Esophagus mucosa (tissue), 1 donor: ENCODE measurements around the gene FXN. TPM values are rescaled to one million over a fixed set of nuclear protein-coding genes. Genes with fewer than 3 reads are reported as not detected.
"Not testable (repeated sequence)": the region's sequence is repeated elsewhere in the genome, so short reads cannot be mapped to it uniquely, and the experiment has no call there.

Experiments used
- ATAC-seq: fragments of 200-7000 bp; cut with Tn5 transposase; one replicate; pipeline ENCODE4 v1.9.1; 2020
- total RNA-seq: library from RNA; stranded (reverse); gene quantifications from one replicate; pipeline ENCODE4 v1.2.4, GENCODE V29; 2023
- donor health status: DM: yes; HTN: yes; CAD: no.

Gene FXN
- total RNA-seq, 1 donor from 2014 or later: 7.8 TPM

DNA sequence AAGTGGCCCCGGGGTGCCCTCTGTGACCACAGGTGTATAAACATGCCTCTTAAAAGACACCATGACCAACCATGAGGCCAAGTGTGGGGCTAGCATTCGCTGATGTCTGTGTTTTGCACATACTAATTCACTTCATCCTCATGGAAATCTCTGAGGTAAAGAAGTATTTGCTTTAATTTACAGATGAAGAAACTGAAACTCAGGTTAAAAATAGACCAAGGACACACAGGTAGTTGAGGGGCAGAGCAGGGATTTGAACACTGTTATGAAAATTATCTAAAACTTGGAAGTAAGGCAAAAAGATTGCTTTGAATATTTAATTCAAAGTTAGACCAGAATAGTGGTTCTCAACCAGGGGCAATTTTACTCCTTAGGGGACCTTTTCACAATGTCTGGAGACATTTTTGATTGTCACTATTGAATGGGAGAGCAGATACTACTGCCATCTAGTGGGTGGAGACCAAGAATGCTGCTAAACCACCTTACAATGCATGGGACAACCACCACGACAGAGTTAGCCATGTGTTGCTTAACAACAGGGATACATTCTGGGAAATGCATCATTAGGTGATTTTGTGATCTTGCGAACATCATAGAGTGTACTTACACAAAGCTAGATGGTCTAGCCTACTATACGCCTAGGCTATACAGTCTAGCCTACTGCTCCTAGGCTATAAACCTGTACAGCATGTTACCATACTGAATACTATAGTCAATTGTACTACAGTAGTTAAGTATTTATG lies 8.0 kb upstream of the FXN start:
- peak; percentile 73 for ATAC-seq

DNA sequence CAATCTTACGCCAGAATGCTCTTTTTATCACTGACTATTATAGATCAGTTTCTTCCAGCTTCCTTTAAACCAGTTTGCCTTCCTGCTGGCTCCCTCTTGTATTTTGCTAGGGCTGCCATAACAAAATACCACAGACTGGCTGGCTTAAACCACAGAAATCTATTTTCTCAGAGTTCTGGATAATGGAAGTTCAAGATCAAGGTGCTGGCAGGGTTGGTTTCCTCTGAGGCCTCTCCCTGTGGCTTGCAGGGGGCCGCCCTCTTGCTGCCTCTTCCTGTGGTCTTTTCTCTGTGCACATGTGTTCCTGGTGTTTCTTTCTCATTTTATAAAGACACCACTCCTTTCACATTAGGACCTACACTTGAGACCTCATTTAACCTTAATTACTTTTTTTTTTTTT lies 6.8 kb upstream of the FXN start:
- no peak for ATAC-seq

DNA sequence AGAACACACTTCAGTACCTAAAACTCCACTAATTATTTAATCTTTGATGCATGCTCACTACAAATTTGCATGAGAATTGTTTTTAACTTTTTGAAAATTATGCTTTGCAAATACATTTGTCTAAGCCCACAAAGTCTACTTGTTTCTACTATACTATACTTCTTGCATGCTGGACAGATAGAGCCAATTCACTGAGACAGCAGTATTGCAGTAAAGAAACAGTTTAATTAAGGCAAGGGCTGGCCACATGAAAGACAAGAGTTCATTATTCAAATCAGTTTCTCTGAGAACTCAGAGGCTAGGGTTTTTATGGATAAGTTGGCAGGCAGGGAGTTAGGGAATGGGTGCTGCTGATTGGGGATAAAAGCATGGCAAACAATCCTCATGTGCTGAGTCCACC lies 6.0 kb upstream of the FXN start:
- no peak for ATAC-seq

DNA sequence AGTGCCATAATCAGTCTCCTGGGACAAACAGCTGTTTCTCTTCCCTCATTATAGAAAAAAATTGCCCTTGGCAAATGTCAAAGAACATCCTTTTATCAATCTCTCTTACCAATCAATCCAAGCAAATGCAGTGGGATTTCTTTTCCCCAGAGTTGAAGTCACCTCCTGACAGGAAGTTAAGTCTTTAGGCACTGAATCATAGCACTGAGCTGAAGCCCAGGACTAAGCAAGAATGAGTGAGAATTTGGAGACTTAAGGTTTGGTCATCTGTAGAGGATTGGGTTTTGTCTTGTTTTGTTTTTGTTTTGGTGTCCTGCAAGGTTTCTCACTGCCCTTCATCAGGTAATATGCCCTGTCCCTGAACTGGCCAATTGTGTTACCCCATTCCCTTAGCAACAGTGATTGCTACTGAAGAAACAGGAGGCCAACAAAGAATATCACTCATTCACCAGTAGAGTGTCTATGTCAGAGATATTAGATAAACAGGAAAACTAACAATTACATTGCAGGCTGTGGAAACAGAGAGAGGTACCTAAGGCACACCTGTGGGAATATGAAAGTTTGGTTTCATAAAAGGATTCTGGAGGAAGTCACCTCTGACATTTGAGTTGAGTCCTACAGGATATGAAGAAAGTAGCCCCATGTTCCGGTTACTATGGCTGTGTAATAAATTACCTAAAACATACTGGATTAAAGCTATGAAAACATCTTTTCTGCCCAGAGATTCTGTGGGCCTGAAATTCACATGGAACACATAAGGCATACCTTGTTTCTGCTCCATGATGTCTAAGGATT lies 4.5 kb upstream of the FXN start:
- no peak for ATAC-seq

DNA sequence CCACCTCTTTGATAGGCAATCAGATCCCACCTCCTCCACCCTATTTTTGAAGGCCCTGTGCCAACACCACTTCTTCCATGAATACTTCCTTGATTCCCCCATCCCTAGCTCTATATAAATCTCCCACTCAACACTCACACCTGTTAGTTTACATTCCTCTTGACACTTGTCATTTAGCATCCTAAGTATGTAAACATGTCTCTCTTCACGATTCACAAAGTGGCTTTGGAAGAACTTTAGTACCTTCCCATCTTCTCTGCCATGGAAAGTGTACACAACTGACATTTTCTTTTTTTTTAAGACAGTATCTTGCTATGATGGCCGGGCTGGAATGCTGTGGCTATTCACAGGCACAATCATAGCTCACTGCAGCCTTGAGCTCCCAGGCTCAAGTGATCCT lies 1.5 kb upstream of the FXN start:
- ATAC-seq: no peak

DNA sequence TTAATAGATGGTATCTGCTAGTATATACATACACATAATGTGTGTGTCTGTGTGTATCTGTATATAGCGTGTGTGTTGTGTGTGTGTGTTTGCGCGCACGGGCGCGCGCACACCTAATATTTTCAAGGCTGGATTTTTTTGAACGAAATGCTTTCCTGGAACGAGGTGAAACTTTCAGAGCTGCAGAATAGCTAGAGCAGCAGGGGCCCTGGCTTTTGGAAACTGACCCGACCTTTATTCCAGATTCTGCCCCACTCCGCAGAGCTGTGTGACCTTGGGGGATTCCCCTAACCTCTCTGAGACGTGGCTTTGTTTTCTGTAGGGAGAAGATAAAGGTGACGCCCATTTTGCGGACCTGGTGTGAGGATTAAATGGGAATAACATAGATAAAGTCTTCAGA lies 757 bp downstream of the FXN start:
- ATAC-seq: no peak

DNA sequence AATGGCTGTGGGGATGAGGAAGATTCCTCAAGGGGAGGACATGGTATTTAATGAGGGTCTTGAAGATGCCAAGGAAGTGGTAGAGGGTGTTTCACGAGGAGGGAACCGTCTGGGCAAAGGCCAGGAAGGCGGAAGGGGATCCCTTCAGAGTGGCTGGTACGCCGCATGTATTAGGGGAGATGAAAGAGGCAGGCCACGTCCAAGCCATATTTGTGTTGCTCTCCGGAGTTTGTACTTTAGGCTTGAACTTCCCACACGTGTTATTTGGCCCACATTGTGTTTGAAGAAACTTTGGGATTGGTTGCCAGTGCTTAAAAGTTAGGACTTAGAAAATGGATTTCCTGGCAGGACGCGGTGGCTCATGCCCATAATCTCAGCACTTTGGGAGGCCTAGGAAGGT lies 1.2 kb downstream of the FXN start:
- no peak for ATAC-seq

DNA sequence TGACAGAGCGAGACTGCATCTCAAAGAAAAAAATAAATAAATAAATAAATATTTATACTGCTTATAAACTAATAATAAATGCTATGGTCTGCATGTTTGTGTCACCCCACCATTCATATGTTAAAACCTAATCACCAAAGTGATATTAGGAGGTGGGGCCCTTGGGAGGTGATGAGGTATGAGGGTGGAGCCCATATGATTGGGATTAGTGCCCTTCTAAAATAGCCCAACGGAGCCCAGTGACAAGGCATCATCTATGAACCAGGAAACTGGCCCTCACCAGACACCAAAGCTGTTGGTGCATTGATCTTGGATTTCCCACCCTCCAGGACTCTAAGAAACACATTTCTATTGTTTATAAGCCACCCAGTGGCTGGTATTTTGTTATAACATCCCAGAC lies 5.1 kb downstream of the FXN start:
- ATAC-seq: no peak

DNA sequence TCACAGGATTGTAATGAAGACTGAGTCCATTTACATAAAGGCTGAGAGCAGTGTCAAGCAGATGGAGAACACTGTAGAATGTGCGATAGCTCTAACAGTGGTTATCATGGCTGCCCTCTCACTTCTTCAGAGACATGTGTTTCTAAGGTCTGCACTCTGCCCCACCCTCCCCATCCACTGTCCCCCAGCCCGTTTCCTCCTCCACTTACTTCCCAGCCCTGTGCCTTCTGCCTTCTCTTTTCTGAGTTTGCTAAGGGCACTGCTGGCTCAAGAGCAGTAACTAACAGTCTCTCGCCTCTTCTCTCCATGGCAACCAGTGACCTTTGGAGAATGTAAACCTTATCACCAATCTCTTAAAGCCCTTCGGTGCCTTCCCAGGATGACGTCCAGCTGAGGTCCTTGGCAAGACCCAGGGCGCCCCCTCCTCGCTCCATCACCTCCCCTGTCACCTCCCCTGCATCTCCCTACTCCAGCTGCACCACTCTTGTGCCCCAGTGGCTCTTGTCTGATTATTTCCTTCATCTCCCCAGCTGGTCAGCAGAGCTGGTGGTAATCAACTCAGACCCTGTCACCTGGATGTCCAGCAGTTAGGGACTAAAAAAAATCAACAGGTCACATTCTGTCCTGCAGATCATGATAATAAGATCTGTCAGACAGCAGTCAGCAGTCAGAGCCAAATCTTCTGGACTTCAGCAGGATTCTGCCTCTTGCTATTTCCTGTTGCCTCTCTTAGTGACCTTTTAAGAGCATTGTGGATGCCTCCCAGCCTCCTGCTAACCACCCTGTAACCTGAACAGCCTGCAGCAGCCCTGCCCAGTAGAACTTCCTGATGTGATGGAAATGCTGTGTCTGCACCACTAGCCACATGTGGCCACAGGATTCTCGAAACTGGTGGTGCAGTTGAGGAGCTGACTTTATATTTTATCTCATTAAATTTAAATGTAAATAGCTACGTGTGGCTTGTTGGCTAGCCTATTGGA lies 9.0 kb downstream of the FXN start:
- ATAC-seq: peak; percentile 55

DNA sequence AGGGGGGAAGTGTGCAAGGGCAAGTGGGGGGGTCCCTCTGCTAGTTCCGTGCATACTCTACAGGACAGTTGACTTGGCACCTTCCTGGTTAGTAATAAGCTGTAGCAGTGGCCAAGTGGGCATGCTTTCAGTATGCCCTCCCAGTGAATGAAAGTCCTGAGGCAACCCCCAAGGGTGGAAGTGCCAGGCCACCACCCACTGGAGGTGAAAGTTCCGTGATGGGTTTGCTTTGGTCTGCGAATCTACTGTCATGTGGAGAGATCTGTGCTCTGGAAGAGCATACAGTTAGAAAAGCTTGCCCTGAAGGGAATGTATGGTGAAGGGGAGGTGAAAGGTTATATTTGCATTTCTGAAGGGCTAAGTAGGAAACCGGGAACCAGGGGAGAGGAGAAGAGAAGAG lies 10.3 kb downstream of the FXN start:
- no peak for ATAC-seq

DNA sequence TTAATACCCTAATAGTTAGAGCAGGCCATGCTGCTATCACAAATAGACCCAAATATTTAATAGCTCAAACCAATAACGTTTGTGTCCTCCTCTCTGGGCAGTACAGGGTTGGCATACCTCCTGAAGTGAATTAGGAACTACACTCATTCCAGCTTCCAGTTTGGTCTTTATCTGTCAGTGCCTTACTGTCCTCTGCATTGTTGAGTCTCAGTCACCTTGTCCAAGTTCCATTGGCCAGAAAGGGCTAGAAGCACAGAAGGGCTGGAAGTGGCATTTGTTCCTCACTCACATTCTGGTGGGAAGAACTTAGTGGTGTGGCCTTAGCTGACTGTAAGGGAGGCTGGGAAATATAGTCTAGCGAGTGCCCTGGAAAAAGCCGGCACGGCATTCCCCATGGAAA lies 11.2 kb downstream of the FXN start:
- ATAC-seq: no peak

DNA sequence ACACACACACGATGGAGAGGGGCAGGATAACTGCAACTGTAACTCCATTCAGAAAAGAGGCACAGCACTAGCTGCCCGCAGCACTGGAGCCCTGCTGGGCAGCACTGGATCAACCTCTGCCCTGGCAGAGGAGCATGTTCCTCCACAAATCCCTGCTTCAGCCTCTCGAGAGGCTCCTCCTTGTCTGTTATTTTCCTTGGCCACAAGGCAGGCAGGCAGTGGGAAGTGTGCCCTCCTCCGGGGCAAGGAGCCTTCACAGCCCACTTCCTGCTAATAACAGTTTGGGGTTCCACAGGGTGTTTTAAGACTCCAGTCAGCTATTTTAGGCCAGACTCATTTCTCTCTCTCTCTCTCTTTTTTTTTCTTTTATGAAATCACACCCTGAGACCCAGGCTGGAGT lies 11.8 kb downstream of the FXN start:
- ATAC-seq: no peak

DNA sequence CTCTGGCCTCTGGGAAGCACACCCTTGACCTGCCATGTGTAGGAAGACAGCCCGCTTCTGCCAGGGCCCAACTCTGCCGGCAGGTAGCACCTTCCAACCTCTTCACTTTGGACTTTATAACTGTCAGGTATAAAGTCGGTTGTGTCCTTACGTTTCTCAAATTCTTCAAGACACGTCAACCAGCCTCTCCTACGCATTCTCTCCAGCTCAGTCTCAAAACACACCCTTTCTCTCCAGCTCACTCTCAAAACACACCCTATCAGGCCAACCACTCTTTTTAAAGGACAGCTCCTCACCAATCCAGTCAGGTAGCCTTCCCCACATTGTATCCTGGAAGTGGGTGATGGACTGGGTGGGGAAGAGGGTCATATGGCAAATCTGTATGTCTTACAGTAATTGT lies 13.5 kb downstream of the FXN start:
- peak; percentile 29 for ATAC-seq

DNA sequence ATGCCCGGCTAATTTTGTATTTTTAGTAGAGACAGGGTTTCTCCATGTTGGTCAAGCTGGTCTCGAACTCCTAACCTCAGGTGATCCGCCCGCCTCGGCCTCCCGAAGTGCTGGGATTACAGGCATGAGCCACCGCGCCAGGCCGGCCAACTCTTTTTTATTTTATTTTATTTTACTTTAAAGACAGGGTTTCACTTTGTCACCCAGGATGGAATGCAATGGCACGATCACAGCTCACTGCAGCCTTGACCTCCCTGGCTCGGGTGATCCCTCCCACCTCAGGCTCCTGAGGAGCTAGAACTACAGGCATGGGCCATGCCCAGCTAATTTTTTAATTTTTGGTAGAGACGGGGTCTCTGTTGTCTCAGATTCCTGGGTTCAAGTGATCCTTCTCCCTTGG lies 15.4 kb downstream of the FXN start:
- not testable (repeated sequence) for ATAC-seq

DNA sequence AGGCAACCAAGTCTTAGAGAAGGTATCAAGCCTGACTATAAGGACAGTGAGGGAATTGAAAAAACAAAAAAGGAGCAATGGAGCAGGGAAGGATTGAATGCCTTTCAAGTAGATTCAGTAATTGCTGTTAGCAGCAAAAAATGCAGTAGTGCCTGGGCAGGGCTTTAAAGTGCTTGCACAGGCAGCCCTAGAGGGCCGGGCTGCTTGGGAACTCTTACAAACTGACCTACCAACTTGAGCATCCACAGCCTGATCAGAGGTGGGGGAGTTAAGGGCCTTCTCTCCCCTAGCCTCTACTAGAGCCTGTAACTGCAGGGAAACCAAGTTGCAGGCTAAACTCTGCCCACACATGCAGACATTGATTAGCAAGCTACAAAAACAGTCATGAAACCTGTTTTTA lies 19.4 kb downstream of the FXN start:
- ATAC-seq: no peak

DNA sequence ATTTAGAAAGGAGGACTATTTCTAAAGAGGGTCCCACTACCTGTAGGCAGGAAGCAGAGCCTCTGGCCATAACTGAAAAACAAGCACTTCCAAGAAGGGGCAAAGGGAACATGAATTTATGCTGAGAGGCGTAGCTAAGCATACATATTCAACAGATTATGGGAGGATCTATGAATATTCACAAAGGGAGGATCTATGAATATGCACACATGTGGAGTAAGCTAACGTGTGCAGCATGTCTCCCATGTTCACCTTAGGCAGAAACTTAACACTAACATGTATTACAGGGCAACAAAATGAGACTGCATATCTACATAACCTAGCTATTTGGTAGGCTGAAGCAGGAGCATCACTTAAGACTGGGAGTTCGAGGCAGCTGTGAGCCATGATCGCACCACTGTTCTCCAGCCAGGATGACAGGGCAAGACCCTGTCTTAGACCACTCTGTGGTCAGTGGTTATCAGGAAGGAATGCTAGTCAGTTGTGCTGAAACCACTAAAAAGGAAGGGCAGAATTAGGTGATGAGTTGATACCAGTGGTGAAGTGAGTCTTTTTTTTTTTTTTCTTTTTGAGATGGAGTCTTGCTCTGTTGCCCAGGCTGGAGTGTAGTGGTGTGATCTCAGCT lies 20.8 kb downstream of the FXN start:
- ATAC-seq: no peak

DNA sequence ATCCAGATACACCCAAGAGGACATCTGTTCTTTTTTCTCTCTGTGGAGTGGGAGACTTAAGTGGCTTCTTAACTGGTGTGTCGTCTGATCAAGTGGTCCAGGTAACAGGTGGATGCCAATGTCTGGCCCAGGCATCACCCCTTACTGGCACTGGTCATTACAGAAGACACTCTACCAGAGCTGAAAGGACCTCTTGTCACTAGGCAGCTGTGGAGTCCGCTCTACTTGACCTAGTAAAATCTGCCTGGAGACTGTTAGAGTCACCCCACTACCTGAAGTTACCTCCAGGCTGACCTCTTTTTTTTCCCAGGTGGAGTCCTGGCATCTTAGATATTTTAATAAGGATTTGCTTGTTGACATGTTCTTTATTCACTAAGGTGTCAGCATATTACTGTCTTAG lies 22.5 kb downstream of the FXN start:
- no peak for ATAC-seq

DNA sequence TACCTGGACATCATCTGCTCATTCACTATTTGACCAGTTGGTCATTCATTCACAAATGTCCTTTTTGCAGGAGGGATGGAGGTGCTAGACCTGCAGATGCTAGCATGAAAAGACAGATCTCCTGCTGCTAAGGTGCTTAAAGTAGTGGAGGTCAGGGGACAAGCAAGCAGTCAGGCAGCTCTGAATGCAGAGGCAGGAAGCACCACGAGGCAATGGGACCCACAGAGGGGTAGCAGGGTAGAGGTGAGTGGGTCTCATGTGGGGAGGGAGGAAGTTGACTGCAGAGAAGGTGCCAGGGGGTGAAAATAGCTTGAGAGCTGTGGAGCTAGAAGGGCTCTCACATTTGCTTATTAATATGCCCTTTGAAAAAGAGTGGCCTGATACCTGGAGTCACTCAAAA lies 25.2 kb downstream of the FXN start:
- no peak for ATAC-seq

DNA sequence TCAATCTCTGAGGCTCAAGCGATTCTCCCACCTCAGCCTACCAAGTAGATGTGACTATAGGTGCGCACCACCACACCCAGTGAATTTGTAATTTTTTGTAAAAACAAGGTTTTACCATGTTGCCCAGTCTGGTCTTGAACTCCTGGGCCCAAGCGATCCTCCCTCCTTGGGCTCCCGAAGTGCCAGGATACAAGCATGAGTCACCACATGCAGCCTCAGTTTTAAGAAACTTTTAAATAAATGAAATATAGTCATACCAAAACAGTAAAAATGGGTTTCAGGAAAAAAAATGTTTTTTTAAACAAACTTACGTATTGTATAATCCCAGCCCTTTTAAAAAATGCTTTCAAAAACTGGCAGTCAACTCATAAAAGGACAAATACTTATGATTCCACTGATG lies 26.6 kb downstream of the FXN start:
- no peak for ATAC-seq

DNA sequence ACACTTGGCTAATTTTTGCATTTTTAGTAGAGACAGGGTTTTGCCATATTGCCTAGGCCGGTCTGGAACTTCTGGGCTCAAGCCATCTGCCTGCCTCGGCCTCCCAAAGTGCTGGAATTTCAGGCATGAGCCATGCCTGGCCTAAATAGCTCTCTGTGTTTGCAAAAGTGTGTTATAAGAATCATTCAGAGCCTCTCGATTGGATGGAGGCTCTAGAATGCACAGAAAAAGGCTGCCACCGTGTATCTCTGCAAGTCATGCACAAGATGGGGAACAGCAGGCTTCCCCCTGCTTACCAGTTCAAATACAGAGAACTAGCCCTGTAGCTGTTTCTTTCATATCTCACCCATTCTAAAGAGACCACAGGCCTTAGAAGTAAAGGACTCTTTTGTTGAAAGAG lies 28.3 kb downstream of the FXN start:
- ATAC-seq: no peak

DNA sequence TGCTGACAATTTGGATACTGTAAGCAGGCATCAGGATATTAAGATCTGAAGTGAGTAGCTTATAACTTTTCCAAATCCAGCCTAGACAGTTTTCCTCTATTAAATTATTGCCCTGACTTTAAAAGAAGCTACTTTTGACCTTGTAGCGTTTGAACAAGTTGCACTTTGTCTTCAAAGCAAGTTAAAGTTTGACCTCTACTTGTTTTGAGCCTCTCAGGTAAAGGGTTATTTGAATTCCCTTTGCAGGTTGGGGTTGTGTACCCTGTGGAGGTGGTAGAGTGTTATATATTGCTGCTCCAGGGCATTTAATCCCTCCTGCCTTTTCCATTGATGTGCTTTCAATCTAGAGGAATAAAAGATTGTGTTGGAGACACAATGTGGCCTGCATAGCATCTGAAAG lies 30.1 kb downstream of the FXN start:
- ATAC-seq: no peak

DNA sequence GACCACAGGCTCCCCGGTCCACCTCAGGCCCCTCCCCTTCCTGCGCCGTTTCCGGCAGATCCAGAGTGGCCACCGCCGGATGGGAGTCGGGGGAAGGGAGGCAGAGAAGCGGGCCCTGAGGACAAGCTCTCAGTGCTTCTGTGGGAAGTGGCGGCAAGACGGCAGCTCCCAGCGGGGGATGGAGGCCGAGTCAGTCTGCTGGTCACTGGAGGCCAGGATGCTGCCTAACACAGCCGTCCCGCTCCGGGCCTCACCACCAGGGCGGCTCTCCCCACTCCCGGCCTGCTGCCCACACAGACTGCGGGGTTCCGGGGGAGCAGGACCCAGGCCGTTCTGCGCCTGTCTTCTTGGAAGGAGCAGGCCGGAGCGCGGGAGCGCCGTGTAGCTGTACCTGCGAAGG lies 31.4 kb downstream of the FXN start:
- peak; percentile 20 for ATAC-seq

DNA sequence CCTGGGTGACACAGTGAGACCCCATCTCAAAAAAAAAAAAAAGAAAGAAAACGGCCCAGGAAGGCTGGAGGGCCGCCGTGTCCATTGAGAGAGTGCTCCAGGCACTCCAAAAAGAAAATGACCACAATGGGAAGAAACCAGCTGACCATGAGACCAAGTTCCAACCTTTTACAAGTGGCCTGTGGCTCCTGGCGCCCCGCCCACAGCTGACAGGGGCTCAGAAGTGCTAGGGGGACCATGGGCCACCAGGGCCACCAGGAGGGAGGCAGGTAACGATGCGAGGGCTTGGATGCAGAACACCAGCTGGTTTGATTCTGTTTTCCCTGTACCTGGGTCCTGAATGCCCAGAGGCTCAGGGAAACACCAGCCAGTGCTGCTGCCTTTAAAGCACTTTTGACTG lies 34.6 kb downstream of the FXN start:
- ATAC-seq: no peak
